DOHH2 (cell line): ENCODE measurements around the gene SECISBP2.

Experiments
- CTCF ChIP-seq: fragments of 200-600 bp; sonication (generic); IDR thresholded peaks from one replicate; pipeline ENCODE4 v1.5.1; 2014; ENCODE audit warnings: antibody characterized with exemption, mild to moderate bottlenecking, low read depth, low read length; ENCODE audit not compliant: poor library complexity, severe bottlenecking
- EZH2phosphoT487 ChIP-seq: fragments of 200-600 bp; sonication (generic); IDR thresholded peaks from 2 replicates; pipeline ENCODE4 v1.6.1; 2017; ENCODE audit warnings: borderline replicate concordance, mild to moderate bottlenecking, antibody characterized with exemption, low read length, moderate library complexity, mixed read lengths

GRCh38 chr9:89386206-89386605, 67.9 kb downstream of the SECISBP2 start:
- TF ChIP-seq EZH2phosphoT487 (no peak), CTCF (no peak)
